HAP-1 (cell line): ENCODE measurements around the gene FLOT1.
"Not testable (repeated sequence)": the region's sequence is repeated elsewhere in the genome, so short reads cannot be mapped to it uniquely, and the experiment has no call there.

Source experiments
- DNase-seq, 2 experiments: peaks; one replicate each; pipeline ENCODE4 v3.0.0-alpha.2; 2016 to 2020; ENCODE audit warnings: low spot score in 2 of 2
- H3K27me3 ChIP-seq: fragments of 250-450 bp; sonication (Bioruptor Pico); 2 replicates; pipeline ENCODE4 v1.5.1; 2020; ENCODE audit warnings: low read depth, mild to moderate bottlenecking, moderate library complexity
- H3K36me3 ChIP-seq: fragments of 250-450 bp; sonication (Bioruptor Pico); replicated peaks from 2 replicates; pipeline ENCODE4 v1.5.1; 2020; ENCODE audit warnings: mild to moderate bottlenecking
- H3K4me1 ChIP-seq: fragments of 250-450 bp; sonication (Bioruptor Pico); 2 replicates; pipeline ENCODE4 v1.5.1; 2020; ENCODE audit warnings: mild to moderate bottlenecking
- H3K4me3 ChIP-seq: fragments of 250-450 bp; sonication (Bioruptor Pico); 2 replicates; pipeline ENCODE4 v1.5.1; 2020; ENCODE audit warnings: mild to moderate bottlenecking, moderate library complexity
- H3K9me3 ChIP-seq: fragments of 250-450 bp; sonication (Bioruptor Pico); 2 replicates; pipeline ENCODE4 v1.5.1; 2020; ENCODE audit warnings: mild to moderate bottlenecking, moderate library complexity
- in situ Hi-C: fragments of 300-500 bp; cut with MboI; formaldehyde crosslinking; loops from 3 replicates; pipeline ENCODE4 v1.14.3; 2020; ENCODE audit warnings: low sequenced_read_pairs, inconsistent platforms, mixed read lengths

Gene FLOT1

DNA sequence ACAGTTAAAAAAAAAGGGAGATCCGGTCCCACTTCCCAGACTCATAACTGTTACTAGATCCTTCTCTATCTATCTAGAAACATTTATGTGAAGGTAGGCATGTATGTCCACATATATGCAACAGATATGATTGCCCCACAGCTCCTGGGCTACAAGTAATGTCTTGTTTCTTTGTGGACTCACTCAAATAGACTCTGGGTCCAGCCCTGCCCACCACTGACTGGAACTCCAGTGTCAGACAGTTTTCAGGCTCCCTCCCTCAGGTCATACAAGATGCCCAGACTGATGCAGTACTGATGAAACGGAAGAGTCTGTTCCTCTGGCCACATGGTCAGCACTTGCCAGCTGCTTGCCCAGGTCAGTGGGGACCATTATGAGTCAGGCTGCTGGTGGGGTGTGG lies 32.6 kb upstream of the FLOT1 start:
- H3K4me1 ChIP-seq, result peaks cover under 1% of the 10 kb centered on the region; the same call in 1 of the 2 replicates

DNA sequence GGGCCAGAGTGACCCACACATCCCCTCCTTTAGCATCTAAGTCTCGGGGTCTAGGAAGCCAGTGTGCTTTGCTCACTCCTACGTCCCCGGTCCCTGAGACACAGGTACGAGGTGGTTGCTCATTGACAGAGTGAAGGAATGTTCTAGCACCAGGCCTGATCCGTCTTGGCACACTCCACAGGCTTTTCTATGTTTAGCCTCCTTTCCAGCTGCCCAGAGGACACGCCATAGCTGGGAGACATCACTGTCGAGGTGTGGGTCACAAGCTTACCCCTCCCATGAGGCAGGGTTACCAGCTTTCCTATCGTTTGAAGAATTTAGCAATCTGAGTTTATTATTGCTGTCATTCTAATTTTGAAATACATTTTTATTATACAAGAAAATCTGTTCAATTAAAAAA lies 32.2 kb upstream of the FLOT1 start:
- Histone ChIP-seq H3K4me1 (peaks cover 3% of the 10 kb centered on the region), H3K36me3 (no peaks in the 10 kb centered on the region), H3K9me3 (no peaks in the 10 kb centered on the region), H3K27me3 (no peaks in the 10 kb centered on the region), H3K4me3 (no peak overlapping the region)
- DNase-seq, result no peak
- in situ Hi-C loops, result no loop called here

More for the DNA sequence above, 32.6 kb upstream of the FLOT1 start:
- Histone ChIP-seq H3K9me3 (no peaks in the 10 kb centered on the region), H3K4me3 (no peak overlapping the region), H3K36me3 (no peaks in the 10 kb centered on the region), H3K27me3 (no peaks in the 10 kb centered on the region)
- no peak for DNase-seq
- in situ Hi-C loops, result no loop called here

DNA sequence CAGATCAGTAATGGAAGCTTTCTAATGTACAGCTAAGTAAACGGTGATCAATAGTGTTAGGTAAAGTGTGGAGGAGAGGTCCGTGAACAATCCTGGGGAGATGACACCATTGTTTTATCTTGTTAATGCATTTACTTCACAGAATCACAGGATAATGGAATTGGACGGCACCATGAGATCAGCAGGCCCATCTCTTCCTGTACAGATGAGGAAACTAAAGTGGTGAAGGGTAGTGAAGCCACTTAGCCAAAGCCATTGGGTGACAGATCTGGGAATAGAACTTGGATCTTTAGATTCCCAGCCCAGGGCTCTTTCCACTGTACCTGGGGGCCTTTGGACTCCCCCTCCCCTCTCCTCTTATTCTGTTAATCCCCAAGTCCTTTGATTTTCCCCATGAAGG lies 28.1 kb upstream of the FLOT1 start:
- in situ Hi-C loops, result no loop called here
- Histone ChIP-seq H3K4me1 (peaks cover 13% of the 10 kb centered on the region), H3K36me3 (no peaks in the 10 kb centered on the region), H3K27me3 (no peaks in the 10 kb centered on the region), H3K9me3 (no peaks in the 10 kb centered on the region), H3K4me3 (no peak overlapping the region)
- no peak for DNase-seq

DNA sequence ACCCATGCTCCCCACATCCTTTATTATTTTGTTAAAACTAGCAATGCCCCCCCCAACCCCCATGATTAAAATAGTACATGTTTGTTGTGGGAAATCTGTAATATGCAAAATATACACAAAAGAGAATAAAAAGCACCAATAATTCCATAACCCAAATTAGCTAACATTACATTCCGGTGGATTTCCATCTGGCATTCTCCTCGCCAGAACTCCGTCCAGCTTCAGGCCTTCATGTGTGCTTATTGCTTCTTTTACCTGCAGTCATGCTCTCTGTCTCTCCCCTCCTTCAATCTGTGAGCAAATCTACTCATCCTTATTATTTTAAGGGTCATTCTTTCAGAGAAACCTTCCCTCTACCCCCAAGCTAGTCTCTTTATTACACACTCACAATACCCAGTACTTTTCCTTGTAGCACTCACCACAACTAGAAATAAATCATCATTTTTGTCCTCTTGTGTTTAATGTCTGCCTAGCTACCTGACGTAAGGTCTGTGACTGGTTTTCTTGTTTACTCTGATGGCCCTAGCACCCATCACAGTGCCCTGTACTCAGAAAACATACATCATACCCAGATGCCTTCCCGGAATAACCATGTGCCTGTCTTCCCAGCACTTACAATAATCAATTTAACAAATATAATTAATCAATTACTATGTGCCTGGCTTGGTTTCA lies 27.5 kb upstream of the FLOT1 start:
- no peak for DNase-seq
- no peaks in the 10 kb centered on the region for H3K36me3 ChIP-seq
- H3K4me1 ChIP-seq, result peaks cover 19% of the 10 kb centered on the region
- H3K9me3 ChIP-seq, result no peaks in the 10 kb centered on the region
- in situ Hi-C loops, result no loop called here
- H3K27me3 ChIP-seq, result no peaks in the 10 kb centered on the region
- no peak overlapping the region for H3K4me3 ChIP-seq

DNA sequence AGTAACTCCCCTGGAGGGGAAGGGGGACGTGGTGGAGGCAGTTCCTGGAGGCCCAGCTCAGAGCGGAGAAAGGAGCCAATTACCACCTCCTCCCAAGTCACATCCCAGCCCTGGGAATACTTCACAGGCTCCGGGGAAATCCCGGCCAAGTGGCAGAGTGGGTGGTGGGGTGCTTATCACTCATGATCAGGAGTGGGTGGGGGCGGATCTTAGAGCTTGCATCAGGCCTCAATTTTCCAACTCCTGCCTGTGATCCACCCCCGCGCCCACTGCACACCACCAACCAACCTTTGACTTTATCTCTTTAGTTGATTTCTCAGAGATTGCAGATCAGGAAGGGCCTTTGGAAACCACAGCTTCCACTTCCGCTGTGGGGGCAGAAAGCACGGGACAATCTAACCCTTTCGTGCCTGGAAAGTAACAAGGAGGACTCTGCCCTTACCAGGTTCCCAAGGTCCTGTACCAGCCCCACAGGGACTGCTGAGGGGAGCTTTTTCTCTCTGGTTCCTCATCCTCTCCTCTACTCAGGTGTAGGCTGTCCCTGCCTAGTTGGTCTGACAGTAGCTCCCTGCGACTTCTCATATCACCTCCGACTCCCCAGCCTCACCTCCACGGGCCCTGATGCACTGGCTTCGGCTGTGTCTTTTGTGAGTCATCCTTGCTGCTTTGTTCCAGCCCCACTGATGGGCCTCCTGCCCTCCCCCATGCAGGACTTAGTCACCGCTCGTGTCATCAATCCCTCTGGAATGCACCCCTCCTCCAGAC lies 26.8 kb upstream of the FLOT1 start:
- Histone ChIP-seq H3K27me3 (no peaks in the 10 kb centered on the region), H3K36me3 (no peaks in the 10 kb centered on the region), H3K4me1 (peaks cover 26% of the 10 kb centered on the region), H3K9me3 (no peaks in the 10 kb centered on the region), H3K4me3 (no peak overlapping the region)
- in situ Hi-C loops, result no loop called here
- peak; percentile 19 to 54 for DNase-seq

DNA sequence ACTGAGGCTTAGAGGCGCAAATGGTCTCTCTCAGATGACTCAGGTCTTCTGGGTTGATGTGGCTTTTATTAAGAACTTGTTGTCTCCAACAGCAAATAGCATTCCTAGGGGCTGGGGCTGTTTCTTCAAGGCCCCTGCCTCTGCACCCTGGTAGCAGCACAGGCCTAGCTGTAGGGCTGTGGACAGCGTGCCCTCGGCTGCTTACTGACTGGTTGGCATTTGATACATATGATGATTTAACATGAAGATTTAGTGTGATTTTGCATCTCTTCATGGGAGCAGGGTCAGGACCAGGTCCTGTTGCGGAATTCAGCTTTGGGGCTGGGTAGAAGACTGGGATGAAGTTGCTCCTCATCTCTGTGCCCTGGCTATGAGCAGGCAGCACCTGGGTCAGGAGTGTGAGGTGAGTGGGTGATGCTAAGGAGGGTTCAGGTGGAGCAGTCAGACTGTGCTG lies 26.2 kb upstream of the FLOT1 start:
- Histone ChIP-seq H3K4me3 (no peak overlapping the region), H3K4me1 (peaks cover 32% of the 10 kb centered on the region), H3K36me3 (no peaks in the 10 kb centered on the region), H3K27me3 (no peaks in the 10 kb centered on the region), H3K9me3 (no peaks in the 10 kb centered on the region)
- DNase-seq, result no peak
- in situ Hi-C loops, result no loop called here

DNA sequence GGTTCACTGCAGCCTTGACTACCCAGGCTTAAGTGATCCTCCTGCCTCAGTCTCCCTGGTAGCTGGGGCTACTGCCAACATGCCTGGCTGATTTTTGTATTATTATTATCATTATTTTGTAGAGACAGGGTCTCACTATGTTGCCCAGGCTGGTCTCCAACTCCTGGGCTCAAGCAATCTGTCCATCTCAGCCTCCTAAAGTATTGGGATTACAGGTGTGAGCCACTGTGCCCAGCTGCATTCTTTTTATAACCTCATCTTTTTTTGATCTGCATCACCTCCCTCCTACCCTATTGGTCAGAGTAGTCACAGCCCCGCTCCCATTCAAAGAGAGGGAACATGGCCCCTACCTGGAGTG lies 25.4 kb upstream of the FLOT1 start:
- Histone ChIP-seq H3K9me3 (no peaks in the 10 kb centered on the region), H3K27me3 (no peaks in the 10 kb centered on the region), H3K4me1 (peaks cover 34% of the 10 kb centered on the region), H3K36me3 (no peaks in the 10 kb centered on the region), H3K4me3 (no peak overlapping the region)
- no peak for DNase-seq
- in situ Hi-C loops, result no loop called here

DNA sequence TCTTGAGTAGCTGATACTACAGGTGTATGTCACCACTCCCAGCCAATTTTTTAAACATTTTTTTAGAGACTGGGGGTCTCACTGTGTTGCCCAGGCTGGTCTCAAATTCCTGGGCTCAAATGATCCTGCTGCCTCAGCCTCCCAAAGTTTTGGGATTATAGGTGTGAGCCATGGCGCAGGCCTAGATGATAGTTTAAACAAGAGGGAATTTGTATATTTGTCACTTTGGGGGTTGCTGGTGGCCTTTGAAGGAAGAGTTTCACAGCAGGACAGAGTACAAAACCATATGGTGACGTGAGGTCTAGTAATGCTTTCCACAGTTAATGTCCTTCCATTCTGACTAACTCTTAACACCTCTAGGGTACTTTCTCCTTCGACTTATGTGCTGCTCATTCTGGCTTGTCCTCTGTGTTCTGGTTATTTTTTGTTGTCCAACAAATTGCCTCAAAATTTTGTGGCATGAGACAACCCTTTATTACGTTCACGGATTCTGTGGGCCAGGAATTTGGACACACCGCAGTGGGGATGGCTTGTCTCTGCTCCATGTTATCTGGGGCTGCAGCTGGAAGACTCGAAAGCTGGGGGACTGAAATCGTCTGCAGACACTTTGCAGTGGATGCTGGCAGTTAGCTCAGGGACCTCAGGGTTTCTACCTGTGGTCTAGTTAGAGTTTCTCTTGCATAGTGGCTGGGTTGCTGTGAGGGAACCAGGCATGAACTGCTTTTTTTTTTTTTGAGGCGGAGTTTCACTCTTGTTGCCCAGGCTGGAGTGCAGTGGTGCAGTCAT lies 24.9 kb upstream of the FLOT1 start:
- in situ Hi-C loops, result no loop called here
- Histone ChIP-seq H3K9me3 (no peaks in the 10 kb centered on the region), H3K27me3 (no peaks in the 10 kb centered on the region), H3K4me3 (no peak overlapping the region), H3K4me1 (peaks cover 34% of the 10 kb centered on the region), H3K36me3 (no peaks in the 10 kb centered on the region)
- DNase-seq, result no peak

DNA sequence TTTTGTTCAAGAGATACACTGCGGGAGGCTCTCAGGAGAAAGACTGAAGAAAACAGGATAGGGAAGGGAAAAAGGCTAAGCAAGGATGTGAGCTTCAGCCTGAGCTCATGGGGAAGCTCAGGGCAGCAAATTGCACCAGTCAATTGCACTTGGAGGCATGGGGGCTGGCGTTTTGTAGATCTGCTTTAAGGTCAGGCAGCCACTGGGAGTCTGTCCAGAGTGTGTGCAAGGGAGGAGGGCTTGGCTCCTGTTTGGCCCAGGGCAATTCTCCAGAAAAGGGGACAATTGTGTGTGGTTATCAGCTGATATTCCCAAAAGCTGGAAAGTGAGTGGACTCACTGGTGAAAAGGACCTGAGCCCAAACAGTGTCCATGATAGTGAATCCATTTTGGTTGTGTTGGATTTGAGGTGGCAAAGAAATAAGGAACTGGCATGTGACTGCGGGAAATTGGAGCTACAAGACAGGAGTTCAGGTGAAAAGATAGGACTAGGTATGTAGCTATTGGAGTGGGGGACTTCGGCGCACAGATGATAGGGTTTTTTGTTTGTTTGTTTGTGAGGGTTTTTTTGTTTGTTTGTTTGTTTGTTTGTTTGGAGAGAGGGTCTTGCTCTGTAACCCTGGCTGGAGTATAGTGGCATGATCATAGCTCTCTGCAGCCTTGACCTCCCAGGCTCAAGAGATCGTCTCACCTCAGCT lies 24.1 kb upstream of the FLOT1 start:
- H3K4me1 ChIP-seq, result peaks cover 34% of the 10 kb centered on the region
- no peak overlapping the region for H3K4me3 ChIP-seq
- no peaks in the 10 kb centered on the region for H3K27me3 ChIP-seq
- no peaks in the 10 kb centered on the region for H3K36me3 ChIP-seq
- in situ Hi-C loops, result no loop called here
- no peaks in the 10 kb centered on the region for H3K9me3 ChIP-seq
- DNase-seq, result no peak

DNA sequence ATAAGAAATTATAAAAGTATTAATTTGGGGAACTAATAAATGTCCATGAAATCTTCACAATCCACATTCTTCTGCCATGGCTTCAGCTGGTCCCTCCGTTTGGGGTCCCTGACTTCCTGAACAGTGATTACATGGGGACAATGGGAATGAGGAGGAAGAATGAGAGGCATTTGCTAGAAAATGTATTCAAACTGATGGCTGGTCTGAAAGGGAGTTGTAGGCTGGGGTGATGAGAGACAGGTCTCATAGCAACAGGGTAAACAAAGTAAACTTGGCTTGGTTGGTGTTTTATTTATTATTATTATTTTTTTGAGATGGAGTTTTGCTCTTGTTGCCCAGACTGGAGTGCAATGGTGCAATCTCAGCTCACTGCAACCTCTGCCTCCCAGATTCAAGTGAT lies 23.0 kb upstream of the FLOT1 start:
- H3K36me3 ChIP-seq, in situ Hi-C loops, H3K4me3 ChIP-seq, DNase-seq, H3K27me3 ChIP-seq, H3K9me3 ChIP-seq: not testable (repeated sequence)
- peaks cover 34% of the 10 kb centered on the region for H3K4me1 ChIP-seq

DNA sequence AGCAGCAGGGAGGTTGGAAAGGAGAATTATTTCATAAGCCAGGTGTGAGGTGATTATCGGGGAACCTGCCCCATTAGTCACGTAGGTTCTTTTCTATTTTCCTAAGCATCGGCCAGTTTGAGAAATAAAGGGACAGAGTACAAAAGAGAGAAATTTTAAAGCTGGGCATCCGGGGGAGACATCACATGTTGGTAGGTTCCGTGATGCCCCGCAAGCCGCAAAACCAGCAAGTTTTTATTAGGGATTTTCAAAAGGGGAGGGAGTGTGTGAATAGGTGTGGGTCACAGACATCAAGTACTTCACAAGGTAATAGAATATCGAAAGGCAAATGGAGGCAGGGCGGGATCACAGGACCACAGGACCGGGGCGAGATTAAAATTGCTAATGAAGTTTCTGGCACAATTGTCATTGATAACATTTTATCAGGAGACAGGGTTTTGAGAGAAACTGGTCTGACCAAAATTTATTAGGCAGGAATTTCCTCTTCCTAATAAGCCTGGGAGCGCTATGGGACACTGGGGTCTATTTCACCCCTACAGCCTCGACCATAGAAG lies 22.1 kb upstream of the FLOT1 start:
- H3K27me3 ChIP-seq, DNase-seq, in situ Hi-C loops, H3K36me3 ChIP-seq, H3K9me3 ChIP-seq: not testable (repeated sequence)
- H3K4me1 ChIP-seq, result peaks cover 30% of the 10 kb centered on the region
- H3K4me3 ChIP-seq, result peak overlapping the region; percentile 12

DNA sequence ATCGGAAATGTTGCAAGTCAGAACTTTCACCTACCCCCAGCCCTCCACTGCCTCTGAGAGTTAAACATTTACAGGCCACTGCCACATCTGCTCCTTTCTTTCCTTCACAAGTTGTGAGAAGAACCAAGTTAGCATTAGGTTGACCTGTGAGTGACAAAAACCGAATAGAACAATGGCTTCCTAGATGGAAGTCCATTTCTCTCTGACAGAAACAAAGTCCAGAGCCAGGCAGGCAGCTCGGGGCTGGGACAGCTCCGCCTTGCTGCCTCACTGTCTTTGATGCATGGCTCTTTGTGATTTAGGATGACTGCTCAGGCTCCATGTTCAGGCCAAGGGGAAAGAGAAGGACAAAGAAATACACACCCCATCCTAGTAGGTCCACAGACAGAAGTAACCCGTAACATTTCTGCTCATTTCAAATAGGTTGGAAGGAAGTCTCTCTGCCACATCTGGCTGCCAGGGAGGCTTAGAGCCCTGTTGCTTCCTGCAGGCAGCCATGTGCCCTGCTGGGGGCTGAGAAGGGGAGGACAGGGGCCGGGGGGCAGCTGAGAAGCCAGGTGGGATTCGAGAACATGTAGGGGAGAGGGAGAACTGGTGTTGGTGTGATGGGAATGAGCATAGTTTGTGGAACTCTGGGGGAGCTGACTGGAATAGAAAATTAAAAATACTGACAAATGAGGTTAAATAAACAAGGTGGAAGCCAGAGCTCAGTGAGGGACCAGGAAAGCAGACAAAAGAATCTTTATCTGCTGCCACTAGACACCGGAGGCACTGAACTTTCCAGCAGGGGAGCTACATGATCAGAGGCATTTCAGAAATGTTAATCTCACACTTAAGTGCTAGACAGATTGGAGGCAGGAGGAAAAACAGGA lies 21.4 kb upstream of the FLOT1 start:
- in situ Hi-C loops, result no loop called here
- H3K27me3 ChIP-seq, result no peaks in the 10 kb centered on the region
- H3K4me3 ChIP-seq, result peak overlapping the region; percentile 12
- peaks cover 28% of the 10 kb centered on the region for H3K4me1 ChIP-seq
- H3K9me3 ChIP-seq, result no peaks in the 10 kb centered on the region
- H3K36me3 ChIP-seq, result no peaks in the 10 kb centered on the region
- peak; percentile 65 to 86 for DNase-seq
